Dendritic cell treated with granulocyte-macrophage colony-stimulating factor and Interleukin-4, amounts not matched to agents 40 ng/mL and 50 ng/mL, for 4 days (primary cell): ENCODE data around the gene SNTB2.

ENCODE experiments used
- H3K27ac Mint-ChIP-seq: one replicate; pipeline ENCODE4 v1.8.0; 2022; ENCODE audit warnings: mild to moderate bottlenecking, mixed read lengths
- H3K27me3 Mint-ChIP-seq: one replicate; pipeline ENCODE4 v1.8.0; 2022; ENCODE audit warnings: mild to moderate bottlenecking, mixed read lengths
- H3K36me3 Mint-ChIP-seq: one replicate; pipeline ENCODE4 v1.8.0; 2022; ENCODE audit warnings: low read depth, mixed read lengths
- H3K4me1 Mint-ChIP-seq: one replicate; pipeline ENCODE4 v1.8.0; 2022; ENCODE audit warnings: low read depth, mixed read lengths
- H3K4me3 Mint-ChIP-seq: one replicate; pipeline ENCODE4 v1.8.0; 2022; ENCODE audit warnings: mild to moderate bottlenecking, moderate library complexity, mixed read lengths
- H3K9me3 Mint-ChIP-seq: one replicate; pipeline ENCODE4 v1.8.0; 2022; ENCODE audit warnings: mixed read lengths
- intact Hi-C: fragments of 100-400 bp; cut with micrococcal nuclease; formaldehyde crosslinking; loops from one replicate; pipeline ENCODE4 v1.15.0; 2022

Gene SNTB2

DNA sequence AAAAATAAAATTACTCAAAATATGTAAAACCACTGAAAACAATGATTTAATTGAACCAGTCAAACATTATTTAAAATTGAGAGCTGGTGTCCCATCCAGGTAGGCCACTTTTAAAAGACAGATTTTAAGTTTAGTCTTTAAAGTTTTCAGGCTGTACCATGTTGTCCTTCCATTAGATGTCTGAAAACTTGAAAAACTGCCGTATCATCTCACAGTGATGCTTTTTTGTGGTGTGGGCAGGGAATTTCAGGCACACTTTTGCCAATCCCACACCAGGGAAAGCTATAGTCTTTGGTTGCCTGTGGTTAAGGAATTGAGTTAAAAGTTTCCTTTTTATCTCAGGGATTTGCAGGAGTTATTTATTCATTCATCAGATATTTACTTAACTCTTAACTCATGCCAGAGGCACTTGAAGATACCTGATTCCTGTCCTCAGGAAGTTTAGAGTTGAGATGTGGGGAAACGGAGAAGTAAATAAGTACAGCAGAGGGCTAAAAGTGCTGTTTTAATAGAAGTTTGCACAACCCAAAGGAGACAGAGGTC is 3.2 kb downstream of the SNTB2 start:
- Mint-ChIP-seq H3K27me3 (peaks cover 36% of the 10 kb centered on the region), H3K4me3 (no peak overlapping the region), H3K9me3 (no peaks in the 10 kb centered on the region), H3K27ac (no peak overlapping the region), H3K4me1 (peaks cover 39% of the 10 kb centered on the region), H3K36me3 (peaks cover 19% of the 10 kb centered on the region)
- intact Hi-C loops = no loop called here

DNA sequence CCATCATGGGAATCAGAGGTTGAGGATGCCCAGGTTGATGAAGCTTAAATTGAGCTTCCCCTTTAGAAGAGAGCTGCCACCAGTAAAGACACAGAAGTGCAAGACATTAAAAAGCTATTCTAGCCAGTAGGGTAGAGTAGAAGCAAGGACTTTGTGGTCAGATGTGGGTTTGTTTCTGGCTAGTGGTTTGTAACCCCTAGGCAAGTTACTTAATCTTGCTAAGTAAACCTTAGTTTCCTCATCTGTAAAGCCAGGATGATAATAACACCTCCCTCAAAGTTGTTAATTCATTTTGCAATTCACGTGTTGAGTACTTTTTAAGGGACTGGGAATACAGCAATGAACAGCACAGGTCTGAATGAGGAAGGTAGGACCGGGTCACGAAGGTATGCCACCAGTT is 3.6 kb downstream of the SNTB2 start:
- H3K27ac Mint-ChIP-seq = no peak overlapping the region
- intact Hi-C loops = no loop called here
- peaks cover 19% of the 10 kb centered on the region for H3K36me3 Mint-ChIP-seq
- H3K27me3 Mint-ChIP-seq = peaks cover 33% of the 10 kb centered on the region
- H3K9me3 Mint-ChIP-seq = no peaks in the 10 kb centered on the region
- peaks cover 39% of the 10 kb centered on the region for H3K4me1 Mint-ChIP-seq
- no peak overlapping the region for H3K4me3 Mint-ChIP-seq

DNA sequence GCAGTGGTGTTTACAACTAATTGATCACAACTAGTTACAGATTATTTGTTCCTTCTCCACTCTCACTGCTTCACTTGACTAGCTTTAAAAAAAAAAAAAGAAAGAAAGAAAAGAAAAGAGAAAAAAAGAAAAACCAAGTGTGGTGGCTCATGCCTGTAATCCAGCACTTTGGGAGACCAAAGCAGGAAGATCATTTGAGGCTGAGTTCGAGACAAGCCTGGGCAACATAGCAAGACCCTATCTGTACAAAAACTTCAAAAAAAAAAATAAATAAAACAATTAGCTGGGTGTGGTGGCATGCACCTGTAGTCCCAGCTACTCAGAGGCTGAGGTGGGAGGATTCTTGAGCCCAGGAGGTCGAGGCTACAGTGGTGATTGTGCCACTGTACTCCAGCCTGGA is 4.2 kb downstream of the SNTB2 start:
- peak overlapping the region; percentile 17 for H3K4me3 Mint-ChIP-seq
- peaks cover 38% of the 10 kb centered on the region for H3K4me1 Mint-ChIP-seq
- peaks cover 36% of the 10 kb centered on the region for H3K27me3 Mint-ChIP-seq
- peaks cover 19% of the 10 kb centered on the region for H3K36me3 Mint-ChIP-seq
- no peak overlapping the region for H3K27ac Mint-ChIP-seq
- no peaks in the 10 kb centered on the region for H3K9me3 Mint-ChIP-seq
- intact Hi-C loops = no loop called here

DNA sequence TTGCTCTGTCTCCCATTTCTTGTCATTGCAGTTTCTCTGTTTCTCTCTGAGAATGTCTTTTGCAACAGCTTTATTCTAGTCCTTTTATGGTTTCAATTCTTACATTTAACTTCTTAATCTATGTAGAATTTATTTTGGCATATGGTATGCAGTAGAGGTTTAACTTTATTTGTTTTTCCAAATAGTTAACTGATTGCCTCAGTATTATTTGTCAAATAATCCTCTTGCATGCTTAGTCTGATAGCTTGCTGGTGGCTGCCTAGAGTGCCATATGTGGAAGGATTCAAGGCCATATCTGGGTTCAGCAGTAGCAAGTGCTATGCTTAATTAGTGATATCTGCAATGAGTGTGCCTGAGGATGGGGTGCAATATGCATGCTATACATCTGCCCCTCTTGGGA is 6.9 kb downstream of the SNTB2 start:
- Mint-ChIP-seq H3K27ac (no peak overlapping the region), H3K36me3 (peaks cover 7% of the 10 kb centered on the region), H3K27me3 (peaks cover 33% of the 10 kb centered on the region), H3K4me3 (no peak overlapping the region), H3K4me1 (peaks cover 20% of the 10 kb centered on the region), H3K9me3 (no peaks in the 10 kb centered on the region)
- intact Hi-C loops = no loop called here

DNA sequence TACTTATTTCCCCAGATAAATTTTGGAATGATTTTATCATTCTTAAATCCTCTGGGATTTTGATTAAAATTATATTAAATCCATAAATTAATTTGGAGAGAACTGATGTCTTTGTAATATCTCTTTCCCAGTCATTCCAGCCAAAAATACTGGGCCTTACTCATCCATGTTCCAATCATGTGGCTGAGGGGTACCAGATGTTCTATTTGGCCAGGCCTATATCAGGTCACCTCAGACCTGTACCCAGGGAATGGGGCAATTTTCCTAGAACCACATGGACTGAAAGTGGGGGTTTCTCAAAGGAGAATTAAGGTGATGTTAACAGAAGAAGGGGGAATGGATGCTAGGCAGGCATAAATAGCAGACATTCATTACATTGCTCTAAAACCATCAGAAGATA is 7.5 kb downstream of the SNTB2 start:
- Mint-ChIP-seq H3K36me3 (peaks cover 6% of the 10 kb centered on the region), H3K4me3 (no peak overlapping the region), H3K4me1 (peaks cover 19% of the 10 kb centered on the region), H3K9me3 (no peaks in the 10 kb centered on the region), H3K27ac (no peak overlapping the region), H3K27me3 (peaks cover 30% of the 10 kb centered on the region)
- intact Hi-C loops = no loop called here

DNA sequence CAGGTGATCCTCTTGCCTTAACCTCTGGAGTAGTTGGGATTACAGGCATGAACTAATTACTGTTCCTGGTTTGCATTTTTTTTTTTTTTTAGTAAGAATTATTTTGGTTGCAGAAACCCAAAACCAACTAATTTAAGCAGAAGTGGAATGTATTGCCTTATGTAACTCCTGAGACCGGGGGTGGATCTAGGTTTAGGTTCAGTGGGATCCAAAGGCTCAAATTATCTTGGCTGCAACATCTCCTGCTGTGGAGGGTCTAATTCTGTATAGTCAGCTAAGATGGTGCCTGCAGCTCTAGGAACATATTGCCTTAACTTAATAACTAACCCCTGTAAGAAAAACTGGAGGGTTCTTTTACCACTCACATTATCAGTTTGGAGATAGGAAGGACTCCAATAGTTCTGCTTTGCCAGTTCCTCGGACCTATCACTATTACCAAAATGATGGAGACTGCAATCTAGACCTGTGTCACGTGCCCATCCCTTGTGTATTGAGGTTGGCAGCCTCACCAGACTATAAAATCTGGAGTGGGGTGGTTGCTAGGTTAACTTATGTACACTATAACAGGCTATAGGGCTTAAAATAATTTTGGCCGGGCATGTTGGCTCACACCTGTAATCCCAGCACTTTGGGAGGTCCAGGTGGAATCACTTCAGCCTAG is 8.5 kb downstream of the SNTB2 start:
- Mint-ChIP-seq H3K9me3 (no peaks in the 10 kb centered on the region), H3K27me3 (peaks cover 29% of the 10 kb centered on the region), H3K36me3 (peaks cover 6% of the 10 kb centered on the region), H3K27ac (no peak overlapping the region), H3K4me1 (peaks cover 14% of the 10 kb centered on the region), H3K4me3 (no peak overlapping the region)
- intact Hi-C loops = no loop called here

DNA sequence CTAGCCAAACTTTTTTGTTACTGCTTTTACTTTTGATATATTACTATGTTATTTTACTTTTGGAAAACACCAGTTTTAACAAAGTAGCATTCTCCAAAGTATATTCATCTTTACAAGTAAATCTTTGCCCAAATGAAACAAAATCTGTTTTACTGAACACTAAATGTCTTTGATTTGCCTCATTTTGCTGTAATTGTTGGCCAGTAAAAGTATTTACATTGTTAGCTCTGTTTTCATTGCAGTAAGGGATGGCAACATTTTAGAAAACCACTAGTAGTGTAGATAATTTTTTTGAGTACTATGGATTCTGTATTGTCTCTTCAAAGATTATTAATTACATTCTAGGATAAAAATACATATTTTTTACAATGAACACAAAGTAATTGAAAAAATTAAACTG is 10.6 kb downstream of the SNTB2 start:
- no peaks in the 10 kb centered on the region for H3K4me1 Mint-ChIP-seq
- no peaks in the 10 kb centered on the region for H3K9me3 Mint-ChIP-seq
- no peak overlapping the region for H3K4me3 Mint-ChIP-seq
- no peaks in the 10 kb centered on the region for H3K36me3 Mint-ChIP-seq
- peaks cover 19% of the 10 kb centered on the region for H3K27me3 Mint-ChIP-seq
- intact Hi-C loops = no loop called here
- no peak overlapping the region for H3K27ac Mint-ChIP-seq

DNA sequence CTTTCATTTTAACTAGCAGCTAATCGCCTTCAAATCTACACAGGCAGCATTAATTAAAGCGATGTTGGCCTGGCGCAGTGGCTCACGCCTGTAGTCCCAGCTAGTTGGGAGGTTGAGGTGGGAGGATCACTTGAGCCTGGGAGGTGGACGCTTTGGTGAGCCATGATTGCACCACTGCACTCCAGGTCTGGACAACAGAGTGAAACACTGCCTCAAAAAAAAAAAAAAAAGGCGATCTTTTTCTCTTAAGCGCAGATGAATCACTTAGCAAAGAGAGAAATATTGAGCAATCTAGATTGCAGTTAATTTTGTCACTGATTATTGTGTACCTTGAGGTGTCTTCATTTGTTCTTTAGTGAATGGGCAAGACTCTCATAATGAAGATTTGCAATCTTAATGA is 12.4 kb downstream of the SNTB2 start:
- peaks cover 13% of the 10 kb centered on the region for H3K27me3 Mint-ChIP-seq
- no peaks in the 10 kb centered on the region for H3K36me3 Mint-ChIP-seq
- peaks cover 7% of the 10 kb centered on the region for H3K4me1 Mint-ChIP-seq
- H3K27ac Mint-ChIP-seq = no peak overlapping the region
- H3K4me3 Mint-ChIP-seq = no peak overlapping the region
- intact Hi-C loops = no loop called here
- no peaks in the 10 kb centered on the region for H3K9me3 Mint-ChIP-seq

DNA sequence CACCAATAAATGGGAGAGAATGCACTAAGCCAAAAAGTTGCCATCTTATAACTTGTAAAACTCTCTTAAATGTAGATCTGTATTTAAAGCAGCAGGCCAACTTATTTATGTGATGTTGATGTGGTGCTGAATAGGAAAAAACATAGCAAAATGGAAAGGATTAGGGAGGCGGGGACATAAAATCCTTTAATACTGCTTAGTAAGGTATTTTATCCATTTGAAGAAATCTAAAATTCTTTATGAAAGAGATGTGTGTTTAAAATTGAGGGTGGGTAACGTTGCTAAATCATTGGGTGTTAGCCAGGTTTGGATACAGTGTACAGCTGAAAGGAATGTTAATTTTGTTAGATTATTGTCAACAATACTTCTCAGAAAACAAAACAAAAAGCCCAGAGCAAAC is 14.3 kb downstream of the SNTB2 start:
- no peak overlapping the region for H3K27ac Mint-ChIP-seq
- intact Hi-C loops = no loop called here
- H3K4me3 Mint-ChIP-seq = no peak overlapping the region
- H3K9me3 Mint-ChIP-seq = no peaks in the 10 kb centered on the region
- no peaks in the 10 kb centered on the region for H3K36me3 Mint-ChIP-seq
- peaks cover 22% of the 10 kb centered on the region for H3K4me1 Mint-ChIP-seq
- peaks cover 10% of the 10 kb centered on the region for H3K27me3 Mint-ChIP-seq

DNA sequence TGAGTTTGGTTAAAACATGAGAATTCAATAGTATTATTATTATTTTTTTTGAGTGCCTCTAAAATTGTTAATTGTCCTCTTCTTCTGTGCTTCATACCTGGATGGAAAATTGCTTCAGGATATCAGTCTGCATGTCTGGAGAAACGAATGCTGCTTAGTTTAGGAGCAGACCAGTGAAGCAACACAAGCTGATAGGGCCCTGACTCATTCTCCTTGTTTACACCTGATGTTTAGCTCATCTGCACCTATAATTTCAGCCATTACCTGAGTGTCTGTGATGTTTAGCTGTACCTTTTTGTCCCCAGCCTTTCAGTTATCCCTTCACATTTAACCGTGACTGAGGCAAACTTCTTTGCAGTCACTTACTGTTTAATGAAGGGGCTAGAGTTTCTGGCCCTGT is 14.8 kb downstream of the SNTB2 start:
- no peaks in the 10 kb centered on the region for H3K9me3 Mint-ChIP-seq
- no peak overlapping the region for H3K4me3 Mint-ChIP-seq
- peaks cover 22% of the 10 kb centered on the region for H3K4me1 Mint-ChIP-seq
- intact Hi-C loops = no loop called here
- H3K36me3 Mint-ChIP-seq = no peaks in the 10 kb centered on the region
- H3K27me3 Mint-ChIP-seq = peaks cover 8% of the 10 kb centered on the region
- no peak overlapping the region for H3K27ac Mint-ChIP-seq

DNA sequence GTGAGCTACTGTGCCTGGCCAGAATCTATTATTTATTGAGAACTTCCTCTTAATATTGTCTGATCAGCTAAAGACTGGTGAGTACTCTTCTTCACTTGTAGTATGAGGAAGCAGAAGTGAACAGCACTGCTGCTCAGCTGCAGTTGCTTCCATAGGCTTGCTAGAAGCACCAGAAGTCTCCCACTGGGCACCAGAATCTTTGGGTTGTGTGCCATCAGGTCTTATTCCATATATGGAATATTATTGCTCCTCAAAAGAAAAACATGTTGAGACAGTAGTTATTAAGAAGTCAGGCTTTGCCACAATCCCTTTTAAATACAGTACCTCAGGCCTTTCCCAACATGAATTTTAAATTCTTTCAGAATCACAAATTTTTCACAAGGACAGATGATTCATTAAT is 17.2 kb downstream of the SNTB2 start:
- Mint-ChIP-seq H3K27ac (peak overlapping the region; percentile 48), H3K9me3 (no peaks in the 10 kb centered on the region), H3K4me3 (no peak overlapping the region)

DNA sequence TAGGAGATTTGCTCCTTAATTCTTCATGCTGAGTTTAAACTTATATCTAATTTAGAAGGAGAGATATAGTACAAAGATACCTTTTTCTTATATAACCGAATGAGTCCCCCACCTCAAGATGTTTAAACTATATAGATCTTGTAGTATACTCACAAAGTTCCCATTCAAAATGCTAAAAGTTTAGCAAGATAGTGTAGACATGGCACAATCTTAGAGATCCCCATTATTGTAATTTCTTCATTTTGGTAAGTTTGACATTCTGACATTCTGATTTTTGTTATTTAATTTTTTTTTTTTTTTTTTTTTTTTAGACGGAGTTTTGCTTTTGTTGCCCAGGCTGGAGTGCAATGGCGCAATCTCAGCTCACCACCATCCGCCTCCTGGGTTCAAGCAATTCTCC is 22.8 kb downstream of the SNTB2 start:
- Mint-ChIP-seq H3K4me3 (no peak overlapping the region), H3K27me3 (no peaks in the 10 kb centered on the region), H3K4me1 (peaks cover 12% of the 10 kb centered on the region), H3K27ac (no peak overlapping the region), H3K9me3 (no peaks in the 10 kb centered on the region), H3K36me3 (no peaks in the 10 kb centered on the region)
- intact Hi-C loops = no loop called here

More for the DNA sequence above, 17.2 kb downstream of the SNTB2 start:
- H3K36me3 Mint-ChIP-seq = no peaks in the 10 kb centered on the region
- H3K4me1 Mint-ChIP-seq = peaks cover 22% of the 10 kb centered on the region
- no peaks in the 10 kb centered on the region for H3K27me3 Mint-ChIP-seq
- intact Hi-C loops = no loop called here

DNA sequence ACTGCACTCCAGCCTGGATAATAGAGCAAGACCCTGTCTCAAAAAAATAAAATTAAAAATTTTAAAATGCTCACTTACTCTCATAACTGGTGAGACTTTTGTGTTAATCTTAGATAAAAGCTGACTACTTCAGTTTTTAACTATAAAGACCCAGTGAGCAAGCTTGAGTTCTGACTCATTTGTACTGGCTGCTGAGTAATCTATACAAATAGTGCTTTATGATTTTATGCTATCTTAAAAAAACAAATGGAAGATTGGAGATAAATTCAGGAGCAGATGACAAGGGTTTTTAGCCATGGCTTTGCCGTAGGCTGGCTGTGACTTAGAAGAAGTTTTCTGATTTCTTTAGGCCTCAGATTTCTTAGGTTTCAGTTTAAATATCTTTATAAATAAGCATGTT is 30.5 kb downstream of the SNTB2 start:
- intact Hi-C loops = no loop called here
- Mint-ChIP-seq H3K27ac (no peak overlapping the region), H3K4me1 (no peaks in the 10 kb centered on the region), H3K36me3 (no peaks in the 10 kb centered on the region), H3K9me3 (no peaks in the 10 kb centered on the region), H3K4me3 (no peak overlapping the region), H3K27me3 (peaks cover 9% of the 10 kb centered on the region)

DNA sequence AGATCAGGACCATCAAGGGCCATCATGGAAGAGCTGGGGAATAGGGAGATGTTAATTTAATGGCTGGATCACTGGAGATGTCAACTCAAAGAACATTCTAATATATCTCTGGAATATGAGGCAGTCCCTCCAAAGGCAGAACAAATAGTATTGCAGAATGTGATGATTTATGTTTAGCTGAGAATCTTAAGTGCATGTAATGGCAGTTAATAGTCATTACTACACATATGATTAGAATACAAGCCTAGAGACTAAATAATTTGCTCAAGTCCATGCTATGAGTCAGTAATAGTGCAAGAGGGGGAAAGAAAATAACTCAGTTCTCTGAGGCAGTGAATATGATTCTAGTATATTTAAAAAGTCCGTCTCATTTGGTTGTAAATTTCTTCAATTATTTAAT is 32.3 kb downstream of the SNTB2 start:
- intact Hi-C loops = no loop called here
- H3K27ac Mint-ChIP-seq = no peak overlapping the region
- no peaks in the 10 kb centered on the region for H3K9me3 Mint-ChIP-seq
- no peaks in the 10 kb centered on the region for H3K36me3 Mint-ChIP-seq
- peaks cover 11% of the 10 kb centered on the region for H3K27me3 Mint-ChIP-seq
- no peak overlapping the region for H3K4me3 Mint-ChIP-seq
- H3K4me1 Mint-ChIP-seq = no peaks in the 10 kb centered on the region

DNA sequence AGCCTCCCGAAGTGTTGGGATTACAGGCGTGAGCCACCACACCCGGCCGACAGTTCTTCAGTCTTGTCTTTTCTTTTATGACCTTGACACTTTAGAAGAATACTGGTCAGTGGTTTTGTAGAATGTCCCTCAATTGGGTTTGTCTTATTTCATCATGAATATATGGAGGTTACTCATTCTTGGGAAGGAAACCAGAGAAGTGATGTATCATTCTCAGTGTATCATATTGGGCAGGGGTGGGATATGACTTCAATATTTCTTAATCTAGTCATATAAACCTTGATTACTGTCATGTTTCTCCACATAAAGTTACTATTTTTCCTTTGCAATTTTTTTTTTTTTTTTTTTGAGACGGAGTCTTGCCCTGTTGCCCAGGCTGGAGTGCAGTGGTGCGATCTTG is 36.9 kb downstream of the SNTB2 start:
- Mint-ChIP-seq H3K4me1 (no peaks in the 10 kb centered on the region), H3K27me3 (peaks cover 8% of the 10 kb centered on the region), H3K27ac (no peak overlapping the region), H3K9me3 (no peaks in the 10 kb centered on the region), H3K4me3 (no peak overlapping the region), H3K36me3 (no peaks in the 10 kb centered on the region)
- intact Hi-C loops = loop anchor here (10.0 kb wide), 1 partner anchor 69 kb away; no protein-coding TSS in a partner anchor
